ENCODE data around the gene MCC. TPM values are rescaled to one million over a fixed set of nuclear protein-coding genes. Genes with fewer than 3 reads are reported as not detected.

MCC gene
- total and polyA plus RNA-seq, 4 donors = 9.0 to 47.3 (median 14.7) TPM

- Histone ChIP-seq H3K27ac (ENCODE audit: low read depth in 1 of 2, low read length in 2 of 2) (no peak overlapping the region), H3K9me3 (ENCODE audit: control insufficient read depth in 4 of 4, low read length in 3 of 4) (no peaks in the 10 kb centered on the region), H3K36me3 (ENCODE audit: control insufficient read depth in 4 of 4, insufficient read depth in 3 of 4, low read depth in 1 of 4, low read length in 3 of 4) (peaks cover 1 to 25% (median 18%) of the 10 kb centered on the region in 4 donors), H3K27me3 (ENCODE audit: control insufficient read depth in 4 of 4, insufficient read depth in 4 of 4, low read length in 3 of 4) (no peaks in the 10 kb centered on the region), H3K9ac (ENCODE audit: low read depth in 1 of 2, low read length in 2 of 2) (no peak overlapping the region), H3K4me1 (ENCODE audit: control insufficient read depth in 4 of 4, insufficient read depth in 4 of 4, low read length in 3 of 4) (no peaks in the 10 kb centered on the region), H3K4me3 (ENCODE audit: low read depth in 1 of 3, low read length in 3 of 3) (no peak overlapping the region)
- over 99% methylated on average over 2 of the region's 2 CpGs for WGBS
- DNase-seq (ENCODE audit: low spot score) = no peak
- TF ChIP-seq CTCF (IDR thresholded peaks at IDR 0.05; ENCODE audit: low read depth, low read length, missing input control) = no peak
- no peak for TF ChIP-seq FOXA1 (IDR thresholded peaks at IDR 0.05)
- TF ChIP-seq ATF3 (IDR thresholded peaks at IDR 0.05) = no peak
- TF ChIP-seq REST (IDR thresholded peaks at IDR 0.05) = no peak
- no peak for TF ChIP-seq EGR1 (IDR thresholded peaks at IDR 0.05; ENCODE audit: low read depth in 2 of 2)
- TF ChIP-seq ZBTB33 (IDR thresholded peaks at IDR 0.05) = no peak
- no peak for TF ChIP-seq SP1 (IDR thresholded peaks at IDR 0.05)
- no peak for TF ChIP-seq MAX (IDR thresholded peaks at IDR 0.05)
- no peak for TF ChIP-seq NR2F2 (IDR thresholded peaks at IDR 0.05)
- TF ChIP-seq RAD21 (IDR thresholded peaks at IDR 0.05) = no peak
- TF ChIP-seq TAF1 (conservative IDR thresholded peaks at IDR 0.05) = no peak
- TF ChIP-seq HNF4A (conservative IDR thresholded peaks at IDR 0.05) = no peak
- TF ChIP-seq FOXA2 (IDR thresholded peaks at IDR 0.05) = no peak
- TF ChIP-seq RXRA (IDR thresholded peaks at IDR 0.05) = no peak
- TF ChIP-seq JUND (IDR thresholded peaks at IDR 0.05) = no peak
- no peak for TF ChIP-seq HNF4G (IDR thresholded peaks at IDR 0.05)
- TF ChIP-seq GABPA (IDR thresholded peaks at IDR 0.05 in 1 of 2, conservative IDR thresholded peaks at IDR 0.05 in 1 of 2) = no peak
- no peak for TF ChIP-seq YY1 (IDR thresholded peaks at IDR 0.05)
Observed at GRCh38 chr5:113017881-113018635, 470.2 kb downstream of the MCC start.

Data from liver (tissue), 9 donors.